Mesothelial cell of epicardium (in vitro differentiated cells): ENCODE measurements around the gene SLAMF7. TPM values are rescaled to one million over a fixed set of nuclear protein-coding genes. Genes with fewer than 3 reads are reported as not detected.

ENCODE experiments used
- DNase-seq, 2 experiments: peaks; one replicate each; pipeline ENCODE4 v3.0.0; 2021; ENCODE audit warnings: low spot score in 2 of 2; ENCODE audit not compliant: unreplicated experiment in 2 of 2
- H3K27ac Mint-ChIP-seq: 2 replicates; pipeline ENCODE4 v1.8.0; 2021; ENCODE audit warnings: mixed read lengths
- H3K27me3 Mint-ChIP-seq: 2 replicates; pipeline ENCODE4 v1.8.0; 2021; ENCODE audit warnings: low read depth, mixed read lengths
- H3K36me3 Mint-ChIP-seq: 2 replicates; pipeline ENCODE4 v1.8.0; 2021; ENCODE audit warnings: mixed read lengths
- H3K4me1 Mint-ChIP-seq: 2 replicates; pipeline ENCODE4 v1.8.0; 2021; ENCODE audit warnings: mixed read lengths
- H3K4me3 Mint-ChIP-seq: 2 replicates; pipeline ENCODE4 v1.8.0; 2021; ENCODE audit warnings: mild to moderate bottlenecking, moderate library complexity, mixed read lengths
- H3K9me3 Mint-ChIP-seq: 2 replicates; pipeline ENCODE4 v1.8.0; 2021; ENCODE audit warnings: mixed read lengths
- CTCF ChIP-seq: fragments of 200-600 bp; sonication (generic); IDR thresholded peaks from one replicate; pipeline ENCODE4 v1.5.0; 2021; ENCODE audit warnings: antibody characterized with exemption; ENCODE audit not compliant: unreplicated experiment
- total RNA-seq: library from RNA; stranded (reverse); gene quantifications from 3 replicates; pipeline ENCODE4 v1.2.1, GENCODE V29; 2021

The SLAMF7 gene
- total RNA-seq, 1 donor from 2014 or later: not detected

DNA sequence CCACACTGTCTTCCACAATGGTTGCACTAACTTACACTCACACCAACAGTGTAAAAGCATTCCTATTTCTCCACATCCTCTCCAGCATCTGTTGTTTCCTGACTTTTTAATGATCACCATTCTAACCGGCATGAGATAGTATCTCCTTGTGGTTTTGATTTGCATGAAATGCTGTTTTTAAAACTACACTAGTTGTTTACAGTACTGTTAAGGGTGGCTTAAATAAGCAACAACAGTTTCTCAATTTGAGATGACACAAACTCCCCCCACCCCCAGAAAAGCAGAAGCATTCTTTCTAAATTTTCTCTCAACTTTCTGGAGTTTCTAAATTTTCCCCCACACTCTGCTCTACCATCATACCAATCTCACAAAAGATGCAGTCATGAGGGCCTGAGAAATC lies 7.1 kb upstream of the SLAMF7 start:
- H3K4me3 Mint-ChIP-seq: no peak overlapping the region
- no peaks in the 10 kb centered on the region for H3K36me3 Mint-ChIP-seq
- TF ChIP-seq CTCF: no peak
- no peak for DNase-seq
- H3K27ac Mint-ChIP-seq: no peak overlapping the region
- H3K27me3 Mint-ChIP-seq: no peaks in the 10 kb centered on the region
- H3K9me3 Mint-ChIP-seq: peaks cover 21% of the 10 kb centered on the region
- H3K4me1 Mint-ChIP-seq: no peaks in the 10 kb centered on the region

DNA sequence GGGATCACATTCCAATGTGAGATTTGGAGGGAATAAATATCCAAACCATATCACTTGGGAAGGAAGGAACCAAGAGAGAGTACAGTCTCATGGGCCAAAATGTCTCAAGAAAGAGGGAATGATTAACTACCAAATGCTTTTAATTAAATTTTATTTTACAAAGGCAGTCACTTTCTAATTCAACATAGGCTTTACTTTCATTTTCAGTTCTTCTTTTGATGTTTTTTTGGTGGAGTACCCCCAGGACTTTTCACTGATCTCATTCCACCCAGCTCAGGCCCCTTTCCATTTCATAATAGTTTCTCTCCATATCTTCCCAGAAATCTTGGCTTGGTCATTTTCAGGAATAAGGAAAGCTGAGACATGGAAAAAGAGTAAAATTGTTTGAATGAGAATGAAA lies 5.1 kb upstream of the SLAMF7 start:
- Mint-ChIP-seq H3K27me3 (no peaks in the 10 kb centered on the region), H3K4me1 (no peaks in the 10 kb centered on the region), H3K36me3 (no peaks in the 10 kb centered on the region), H3K4me3 (no peak overlapping the region), H3K9me3 (peaks cover 23% of the 10 kb centered on the region), H3K27ac (no peak overlapping the region)
- DNase-seq: no peak
- no peak for TF ChIP-seq CTCF

DNA sequence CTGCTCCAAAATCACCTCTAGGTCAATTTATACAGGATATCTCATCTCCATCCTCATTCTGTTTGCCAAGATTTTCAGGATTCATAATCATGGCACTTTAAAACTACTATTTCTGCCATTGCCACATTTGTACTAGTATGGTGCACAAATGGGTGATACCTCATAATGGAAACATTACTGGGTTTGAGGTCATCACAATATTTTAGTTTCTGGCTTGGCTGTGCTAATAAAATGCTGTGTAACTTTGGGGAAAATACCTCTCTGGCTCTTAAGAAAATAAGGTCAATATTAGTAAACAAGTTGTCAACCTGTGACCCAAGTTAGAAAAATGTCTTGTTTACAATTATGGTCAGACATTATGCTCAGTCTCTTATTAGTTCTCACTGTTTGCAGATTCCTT lies 4.7 kb upstream of the SLAMF7 start:
- Mint-ChIP-seq H3K9me3 (peaks cover 23% of the 10 kb centered on the region), H3K27ac (no peak overlapping the region), H3K27me3 (no peaks in the 10 kb centered on the region), H3K4me3 (no peak overlapping the region), H3K36me3 (no peaks in the 10 kb centered on the region), H3K4me1 (no peaks in the 10 kb centered on the region)
- no peak for TF ChIP-seq CTCF
- no peak for DNase-seq

GRCh38 chr1:160738271-160738670 lies 776 bp upstream of the SLAMF7 start:
- H3K4me3 Mint-ChIP-seq: no peak overlapping the region
- peaks cover 23% of the 10 kb centered on the region for H3K9me3 Mint-ChIP-seq
- DNase-seq: no peak
- TF ChIP-seq CTCF: no peak
- no peak overlapping the region for H3K27ac Mint-ChIP-seq
- H3K27me3 Mint-ChIP-seq: no peaks in the 10 kb centered on the region
- no peaks in the 10 kb centered on the region for H3K36me3 Mint-ChIP-seq
- H3K4me1 Mint-ChIP-seq: no peaks in the 10 kb centered on the region

DNA sequence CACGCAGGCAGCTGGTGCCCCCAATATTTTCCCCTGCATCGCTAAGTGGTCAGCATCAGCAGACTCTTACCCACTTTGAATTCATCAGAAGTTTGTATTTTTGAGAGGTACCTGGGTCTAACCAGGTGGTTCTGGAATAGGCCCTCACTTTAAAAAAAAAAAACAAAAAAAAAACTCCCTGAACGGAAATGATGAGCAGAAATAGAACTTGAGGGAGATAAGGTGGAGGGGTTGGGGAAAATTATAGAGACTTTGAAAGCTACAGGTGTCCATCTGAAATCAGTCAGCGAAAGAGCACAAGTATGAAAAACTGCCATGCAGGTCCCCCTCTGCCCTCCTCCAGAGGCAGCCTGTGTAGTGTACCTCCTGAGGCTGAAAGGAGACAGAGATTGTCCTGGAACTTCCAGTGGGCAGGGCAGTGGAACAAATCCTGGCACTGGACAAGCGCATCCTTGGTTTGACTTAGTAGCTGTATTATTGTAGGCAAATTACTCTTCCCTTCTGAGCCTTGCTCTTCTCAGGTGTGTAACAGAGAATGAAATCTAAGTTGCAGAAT lies 1.2 kb downstream of the SLAMF7 start:
- DNase-seq: no peak
- Mint-ChIP-seq H3K27ac (no peak overlapping the region), H3K4me3 (no peak overlapping the region), H3K4me1 (no peaks in the 10 kb centered on the region), H3K36me3 (no peaks in the 10 kb centered on the region), H3K9me3 (peaks cover 10% of the 10 kb centered on the region), H3K27me3 (no peaks in the 10 kb centered on the region)
- no peak for TF ChIP-seq CTCF

DNA sequence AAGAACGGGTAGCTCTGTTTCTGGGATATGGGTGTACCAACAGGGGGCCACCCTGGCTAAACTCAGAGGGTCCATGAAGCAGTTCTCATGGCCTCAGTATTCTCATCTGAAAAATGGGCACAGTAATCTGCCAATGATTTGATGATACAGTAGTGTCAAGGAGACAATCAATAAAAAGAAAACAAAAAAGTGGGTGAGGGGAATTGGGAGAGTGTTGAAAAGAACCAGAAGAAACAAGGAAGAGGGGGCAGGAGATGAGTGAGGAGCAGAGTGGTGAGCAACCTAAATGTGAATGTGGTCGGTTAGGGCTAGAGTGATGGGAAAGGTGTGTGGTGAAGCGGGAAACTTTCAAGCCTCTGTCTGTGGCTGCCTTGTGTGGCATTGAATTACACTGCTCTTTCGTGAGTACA lies 2.0 kb downstream of the SLAMF7 start:
- no peak for DNase-seq
- H3K36me3 Mint-ChIP-seq: no peaks in the 10 kb centered on the region
- H3K27ac Mint-ChIP-seq: no peak overlapping the region
- no peak overlapping the region for H3K4me3 Mint-ChIP-seq
- no peaks in the 10 kb centered on the region for H3K27me3 Mint-ChIP-seq
- H3K4me1 Mint-ChIP-seq: no peaks in the 10 kb centered on the region
- TF ChIP-seq CTCF: no peak
- H3K9me3 Mint-ChIP-seq: peaks cover 6% of the 10 kb centered on the region
